GM18861 (cell line): ENCODE data around the gene SEMA6A.

Experiments used
- ATAC-seq: cut with Tn5 transposase; IDR thresholded peaks from one replicate; pipeline ENCODE4 v1.9.1; 2021; ENCODE audit not compliant: unreplicated experiment

SEMA6A gene

GRCh38 chr5:116577064-116577788 lies 2.6 kb upstream of the SEMA6A start:
- ATAC-seq = peak; percentile 72

- ATAC-seq = no peak
These were observed 1.6 kb upstream of the SEMA6A start for GRCh38 chr5:116576053-116576713.

GRCh38 chr5:116575326-116576052 lies 866 bp upstream of the SEMA6A start:
- ATAC-seq = no peak

- no peak for ATAC-seq
These were observed 789 bp downstream of the SEMA6A start for GRCh38 chr5:116573702-116574366.

- ATAC-seq = no peak
These were observed 1.3 kb downstream of the SEMA6A start for GRCh38 chr5:116573279-116573701.

- no peak for ATAC-seq
These were observed 2.0 kb downstream of the SEMA6A start for GRCh38 chr5:116572350-116573278.

- no peak for ATAC-seq
These were observed 2.9 kb downstream of the SEMA6A start for GRCh38 chr5:116571568-116572349.

GRCh38 chr5:116569999-116570398 lies 4.6 kb downstream of the SEMA6A start:
- peak; percentile 28 for ATAC-seq

- ATAC-seq = no peak
These were observed 7.5 kb downstream of the SEMA6A start for GRCh38 chr5:116567106-116567505.

- ATAC-seq = peak; percentile 79
These were observed 8.4 kb downstream of the SEMA6A start for GRCh38 chr5:116566251-116566650.

- ATAC-seq = no peak
These were observed 9.7 kb downstream of the SEMA6A start for GRCh38 chr5:116564756-116565490.

- ATAC-seq = no peak
These were observed 10.3 kb downstream of the SEMA6A start for GRCh38 chr5:116564312-116564711.

GRCh38 chr5:116563736-116564308 lies 10.8 kb downstream of the SEMA6A start:
- no peak for ATAC-seq

GRCh38 chr5:116562669-116563068 lies 12.0 kb downstream of the SEMA6A start:
- ATAC-seq = no peak

- no peak for ATAC-seq
These were observed 13.0 kb downstream of the SEMA6A start for GRCh38 chr5:116561658-116562057.

GRCh38 chr5:116559673-116560164 lies 14.9 kb downstream of the SEMA6A start:
- ATAC-seq = no peak

- no peak for ATAC-seq
These were observed 15.4 kb downstream of the SEMA6A start for GRCh38 chr5:116559239-116559638.

- peak; percentile 47 for ATAC-seq
These were observed 16.9 kb downstream of the SEMA6A start for GRCh38 chr5:116557669-116558271.
